Vagina (tissue), 2 donors: Measurements from ENCODE around the gene GATA5.

Experiments
- CTCF ChIP-seq, 3 experiments: fragments of 450-650 bp in 2 of 3; fragments of 200-600 bp in 1 of 3; sonication (generic) in 1 of 3; IDR thresholded peaks; one replicate each; pipeline ENCODE4 v1.5.1; 2017 to 2019; ENCODE audit warnings: antibody characterized with exemption in 3 of 3, mild to moderate bottlenecking in 2 of 3, moderate library complexity in 2 of 3
- POLR2AphosphoS5 ChIP-seq, 2 donors: sonication (generic); formaldehyde crosslinking; IDR thresholded peaks; one replicate each; pipeline ENCODE4 v1.9.0; 2017; ENCODE audit warnings: antibody characterized with exemption in 2 of 2, mild to moderate bottlenecking in 2 of 2, low read depth in 1 of 2; ENCODE audit not compliant: insufficient read depth in 1 of 2

DNA sequence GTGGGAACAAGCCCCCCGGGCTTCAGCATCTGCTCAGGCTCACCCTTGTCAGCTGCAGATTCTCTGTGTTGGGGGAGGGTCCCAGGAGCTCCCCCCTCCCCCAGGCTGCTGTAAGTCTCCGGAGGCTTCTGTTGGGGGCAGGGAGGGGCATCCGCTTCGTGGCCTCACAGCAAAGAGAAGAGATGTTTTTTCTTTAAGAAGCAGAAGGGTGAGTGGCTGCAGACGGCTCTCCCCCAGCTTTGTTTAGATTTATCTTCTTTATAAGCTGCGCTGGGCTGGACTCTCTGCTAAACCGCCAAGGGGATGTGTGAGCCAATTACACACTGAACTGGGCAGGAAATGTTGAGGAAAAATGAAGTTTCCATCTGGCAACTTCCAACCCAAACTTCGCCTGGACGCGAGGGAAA, 48.7 kb upstream of the GATA5 start:
- TF ChIP-seq POLR2AphosphoS5 (IDR thresholded peaks at IDR 0.05; ENCODE audit: insufficient read depth in 1 of 2, low read depth in 1 of 2), result no peak
- TF ChIP-seq CTCF (IDR thresholded peaks at IDR 0.05), result no peak
